Stimulated activated CD4-positive, alpha-beta T cell treated with anti-CD3 and anti-CD28 coated beads, TNF-alpha, amount 100 ng/mL, for 1 hour (primary cell): ENCODE results near the gene GATC.
A peak's percentile ranks its signal among the peaks of the same experiment; 100 is the strongest.

Experiments
- DNase-seq, 3 donors: peaks; one replicate each; pipeline ENCODE4 v3.0.0-alpha.2; 2020; ENCODE audit warnings: low read depth in 3 of 3, low spot score in 1 of 3

GATC gene

DNA sequence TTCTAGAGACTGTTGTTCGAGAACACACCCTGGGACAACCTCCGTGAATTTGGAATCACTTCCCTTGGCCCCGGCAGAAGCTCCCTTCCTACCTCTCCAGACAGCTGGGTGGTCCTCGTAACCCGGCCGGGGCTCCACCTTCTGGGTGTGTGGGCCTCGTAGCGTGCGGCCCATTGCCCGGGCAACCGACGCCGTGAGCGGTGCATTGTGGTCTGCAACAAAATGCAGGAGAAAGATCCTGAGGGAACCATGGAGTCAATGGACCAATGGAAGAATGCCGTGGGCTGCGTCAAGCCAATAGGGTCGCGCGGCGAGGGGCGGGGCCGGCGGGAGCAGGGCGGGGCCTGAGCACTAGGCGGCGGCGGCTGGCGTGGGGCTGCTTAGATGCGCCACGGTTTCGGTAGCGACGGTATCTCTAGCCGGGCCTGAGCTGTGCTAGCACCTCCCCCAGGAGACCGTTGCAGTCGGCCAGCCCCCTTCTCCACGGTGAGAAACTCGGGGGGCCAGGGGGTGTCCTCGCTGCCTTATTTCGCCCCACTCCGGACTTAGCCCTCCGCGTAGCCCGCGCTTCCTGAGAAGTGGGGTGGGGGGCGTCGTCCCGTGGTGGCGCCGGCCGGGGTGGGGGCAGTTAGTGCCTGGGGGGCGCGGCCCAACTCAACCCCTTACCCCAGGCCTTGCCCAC is 49.6 kb downstream of the GATC start, which contains the start of gene DYNLL1:
TSS of gene DYNLL1 (plus strand) at position 383 of the 682 bp plus-strand sequence. CDS start 309 bp downstream, outside the sequence.
- peak; percentile 89 to 98 (median 92) for DNase-seq

DNA sequence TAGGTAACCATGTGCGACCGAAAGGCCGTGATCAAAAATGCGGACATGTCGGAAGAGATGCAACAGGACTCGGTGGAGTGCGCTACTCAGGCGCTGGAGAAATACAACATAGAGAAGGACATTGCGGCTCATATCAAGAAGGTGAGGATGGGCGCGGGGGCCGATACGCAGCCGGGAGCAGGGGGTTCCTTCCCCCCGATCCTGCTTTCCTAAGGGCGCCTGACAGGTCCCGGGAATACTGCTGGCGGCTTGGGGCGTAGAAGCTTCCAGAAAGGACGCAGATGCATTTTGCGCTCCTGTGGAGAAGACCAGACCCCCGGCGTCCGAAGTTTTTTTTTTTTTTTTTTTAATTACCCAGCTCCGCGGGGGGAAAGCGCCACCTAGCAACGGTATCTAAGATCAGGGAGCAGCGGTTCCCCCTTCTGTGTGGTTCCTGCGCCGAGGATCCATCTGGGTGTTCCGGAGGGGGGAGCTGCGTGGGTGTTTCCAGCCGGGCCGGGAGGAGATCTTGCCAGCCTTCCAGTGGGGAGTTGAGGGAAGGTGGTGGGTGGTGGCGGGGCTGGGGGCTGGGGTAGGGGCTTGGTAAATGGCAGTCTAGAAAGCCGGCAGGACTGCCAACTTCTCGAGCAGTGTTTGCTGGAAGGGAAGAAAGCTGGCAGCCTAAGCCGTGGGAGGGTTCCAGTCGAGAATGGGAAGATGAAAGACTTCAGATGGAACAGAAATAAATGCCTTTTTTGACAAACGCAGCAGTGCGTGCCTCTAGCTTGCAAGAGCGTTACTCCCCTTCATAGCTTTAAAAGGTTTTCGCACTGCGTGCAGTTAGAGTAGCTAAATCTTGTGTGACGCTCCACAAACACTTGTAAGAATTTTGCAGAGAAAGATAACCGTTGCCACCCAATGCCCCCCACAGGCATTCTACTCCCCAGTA is 50.4 kb downstream of the GATC start:
- DNase-seq: peak in 2 of 3 donors; percentile 6 to 9

DNA sequence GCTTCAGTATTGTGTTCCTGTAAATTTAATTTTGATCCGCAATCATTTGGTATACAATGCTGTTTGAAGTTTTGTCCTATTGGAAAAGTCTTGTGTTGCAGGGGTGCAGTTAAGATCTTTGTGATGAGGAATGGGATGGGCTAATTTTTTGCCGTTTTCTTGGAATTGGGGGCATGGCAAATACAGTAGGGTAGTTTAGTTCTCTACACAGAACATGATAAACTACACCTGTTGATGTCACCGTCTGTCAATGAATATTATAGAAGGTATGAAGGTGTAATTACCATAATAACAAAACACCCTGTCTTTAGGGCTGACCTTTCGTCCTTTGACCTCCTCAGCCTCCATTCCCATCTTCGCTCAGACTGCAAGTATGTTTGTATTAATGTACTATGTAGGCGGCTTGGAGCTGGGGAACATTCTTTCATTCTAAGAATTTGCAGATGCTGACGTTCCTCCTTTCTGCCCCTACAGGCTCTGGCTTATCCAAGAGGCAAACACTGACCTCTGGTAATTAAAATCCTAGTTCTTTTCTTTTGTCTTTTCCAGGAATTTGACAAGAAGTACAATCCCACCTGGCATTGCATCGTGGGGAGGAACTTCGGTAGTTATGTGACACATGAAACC is 51.4 kb downstream of the GATC start:
- no peak for DNase-seq

DNA sequence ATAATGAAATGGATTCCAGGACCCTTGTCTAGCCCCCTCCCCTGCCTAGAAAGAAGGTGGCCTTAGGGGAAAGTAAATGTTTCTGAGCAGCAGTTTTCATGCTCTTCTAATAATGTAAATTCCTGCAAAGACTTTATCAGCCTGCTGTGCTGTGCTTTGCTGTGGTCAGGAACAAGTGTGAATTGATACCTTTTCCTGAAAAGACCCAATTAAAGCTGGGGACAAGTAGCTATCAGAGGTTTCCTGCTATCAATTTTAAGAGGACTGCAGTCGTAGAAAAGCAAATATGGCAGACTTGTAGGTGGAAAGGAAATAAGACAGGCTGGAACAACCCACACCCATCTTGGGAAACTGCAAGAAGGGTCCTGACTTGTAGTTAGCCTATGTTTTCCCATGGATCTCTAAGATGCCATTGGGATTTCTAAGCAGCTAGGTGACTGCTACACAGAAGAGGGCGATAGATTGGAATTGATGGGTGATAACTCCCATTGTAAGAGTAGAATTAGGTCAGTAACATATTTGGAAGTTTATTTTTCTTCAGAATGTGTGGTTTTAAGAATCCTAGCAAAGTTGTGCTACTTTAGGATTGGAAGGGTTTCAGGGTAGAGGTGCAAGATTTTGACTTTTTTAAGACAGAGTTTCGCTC is 52.7 kb downstream of the GATC start:
- no peak for DNase-seq

DNA sequence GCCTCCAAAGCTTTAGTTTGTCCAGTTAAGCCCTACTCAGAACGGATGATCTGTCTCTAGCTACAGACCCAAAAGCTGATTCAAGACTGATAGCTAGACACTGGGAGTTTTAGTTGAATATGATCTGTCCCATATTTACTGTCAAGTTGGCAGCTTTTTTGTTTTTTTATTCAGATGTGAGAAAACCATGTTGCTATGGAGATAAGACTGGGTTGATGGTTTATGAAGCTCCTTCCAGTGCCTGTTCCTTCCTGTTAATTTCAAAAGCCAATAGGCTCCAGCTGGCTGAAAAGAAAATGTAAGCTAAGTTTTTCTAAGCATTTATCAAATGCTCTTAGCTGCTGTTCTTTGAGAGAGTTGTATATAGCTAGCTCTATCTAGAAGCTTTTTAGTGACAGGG is 54.3 kb downstream of the GATC start:
- no peak for DNase-seq

DNA sequence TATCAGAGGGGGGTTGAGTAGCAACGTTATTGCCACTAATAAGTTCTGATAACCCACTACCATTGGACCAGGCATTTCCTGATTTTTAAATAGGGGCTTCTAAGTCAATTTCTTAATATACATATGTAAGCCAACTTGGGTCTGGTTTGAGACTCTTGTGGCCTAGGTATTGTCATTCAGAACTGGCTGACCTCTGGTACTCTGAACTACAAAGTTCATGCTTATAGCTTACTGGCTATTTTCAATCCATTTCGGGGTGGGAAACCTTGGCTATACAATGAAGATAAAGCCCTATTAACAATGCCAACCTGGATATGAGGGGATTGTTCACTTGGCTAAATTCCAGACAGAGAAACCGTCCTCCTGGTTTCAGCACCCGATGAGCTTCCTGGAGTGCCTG is 58.3 kb downstream of the GATC start:
- no peak for DNase-seq

DNA sequence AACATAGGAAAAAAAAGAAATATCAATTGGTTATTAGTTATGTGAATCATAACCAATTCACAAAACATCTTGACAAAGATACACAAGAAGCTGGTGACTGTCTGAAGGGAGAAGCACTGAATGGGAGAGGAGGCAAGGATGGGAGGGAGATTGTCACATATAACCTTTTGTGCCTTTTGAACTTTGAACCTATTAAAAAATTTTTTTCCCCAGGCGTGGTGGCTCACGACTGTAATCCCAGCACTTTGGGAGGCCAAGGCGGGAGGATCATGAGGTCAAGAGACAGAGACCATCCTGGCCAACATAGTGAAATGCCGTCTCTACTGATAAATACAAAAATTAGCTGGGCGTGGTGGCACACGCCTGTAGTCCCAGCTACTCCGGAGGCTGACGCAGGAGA is 62.3 kb downstream of the GATC start:
- no peak for DNase-seq
